Heart left ventricle (tissue), 16 donors: ENCODE results near the gene BICC1. TPM values are rescaled to one million over a fixed set of nuclear protein-coding genes. Genes with fewer than 3 reads are reported as not detected.
"Not testable (repeated sequence)": the region's sequence is repeated elsewhere in the genome, so short reads cannot be mapped to it uniquely, and the experiment has no call there.

Experiments
- ATAC-seq, 4 donors: fragments of 200-7000 bp; cut with Tn5 transposase; one replicate each; pipeline ENCODE4 v1.9.1; 2020 to 2022; ENCODE audit warnings: moderate library complexity in 4 of 4, mild to moderate bottlenecking in 3 of 4, moderate number of reproducible peaks in 1 of 4
- DNase-seq, 5 donors: peaks; one replicate each; pipeline ENCODE4 v3.0.0-alpha.2; 2020
- H3K27ac ChIP-seq, 12 donors: fragments of 200-600 bp; sonication (generic) in 4 of 12; one replicate each; pipeline versions ENCODE4 v1.5.0 to v1.8.0; 2016 to 2022; ENCODE audit warnings: mild to moderate bottlenecking in 2 of 12
- H3K27me3 ChIP-seq, 9 donors: fragments of 200-600 bp; sonication (generic) in 2 of 9; one replicate each; pipeline versions ENCODE4 v1.5.1 to v1.8.0; 2016 to 2022; ENCODE audit warnings: mild to moderate bottlenecking in 3 of 9
- H3K36me3 ChIP-seq, 9 donors: fragments of 200-600 bp; sonication (generic) in 2 of 9; one replicate each; pipeline versions ENCODE4 v1.5.0 to v1.8.0; 2018 to 2022; ENCODE audit warnings: mild to moderate bottlenecking in 2 of 9
- H3K4me1 ChIP-seq, 12 donors: fragments of 200-600 bp; sonication (generic) in 4 of 12; one replicate each; pipeline versions ENCODE4 v1.5.0 to v1.8.0; 2016 to 2022; ENCODE audit warnings: mild to moderate bottlenecking in 3 of 12
- H3K4me3 ChIP-seq, 12 donors: fragments of 200-600 bp; sonication (generic) in 4 of 12; one replicate each; pipeline versions ENCODE4 v1.5.0 to v1.8.0; 2017 to 2022; ENCODE audit warnings: mild to moderate bottlenecking in 9 of 12, moderate library complexity in 4 of 12
- H3K9me3 ChIP-seq, 12 donors: fragments of 200-600 bp; sonication (generic) in 4 of 12; one replicate each; pipeline versions ENCODE4 v1.5.0 to v1.8.0; 2016 to 2022; ENCODE audit warnings: mild to moderate bottlenecking in 1 of 12
- CTCF ChIP-seq, 12 donors: fragments of 200-600 bp; sonication (generic) in 4 of 12; IDR thresholded peaks; one replicate each; pipeline versions ENCODE4 v1.5.0 to v1.8.0; 2018 to 2022; ENCODE audit warnings: antibody characterized with exemption in 12 of 12, mild to moderate bottlenecking in 5 of 12
- POLR2A ChIP-seq, 2 donors: fragments of 450-650 bp; IDR thresholded peaks; one replicate each; pipeline ENCODE4 v1.6.1; 2017; ENCODE audit warnings: antibody characterized with exemption in 2 of 2, mild to moderate bottlenecking in 2 of 2, moderate library complexity in 2 of 2
- WGBS, 4 donors: extraction: QIAGEN DNeasy Blood & Tissue Kit in 2 of 4; methylation state at CpG; one replicate each; pipeline versions ENCODE4 v1.1.5 to v1.1.7; 2013 to 2018; 5-methylcytosine and 5-hydroxymethylcytosine counted together
- intact Hi-C, 10 donors: fragments of 100-400 bp; cut with DNase I; formaldehyde crosslinking; loops; one replicate each; pipeline versions ENCODE4 v1.11.1 to v1.14.2; 2022
- polyA plus RNA-seq, 2 donors: library from polyadenylated mRNA; stranded (reverse); fragments of 200-250 nt; gene quantifications; one replicate each; pipeline ENCODE4 v1.2.3, GENCODE V29; 2013
- total RNA-seq, 9 donors: library from RNA; depleted of rRNA in 2 of 9; stranded (reverse); fragments of >200 nt in 2 of 9; fragmentation: NEBNext Ultra II Directional in 3 of 9; extraction: Animal tissue kit (Norgen Biotek cat#: 25700) in 3 of 9; gene quantifications; one replicate each; pipeline versions ENCODE4 v1.1.0 to v1.2.4, GENCODE V29; 2016 to 2023
- donor health status: ischemic (EF 13 %, LVEDD 7.1; RV severe dilation, severe dysfunction).
- donor health status: healthy with polysubstance abuse.
- donor health status: DM: no; HTN: yes; CAD: no.
- donor health status: DM: no; HTN: no; CAD: no.
- donor health status: ischemic (EF 25% LVEDD 6.9; RV normal size, moderate dysfunction).
- donor health status: ischemic (EF 25% LVEDD 5.7; RV mildly dilated, moderate dysfunction).
- donor health status: healthy.
- donor health status: DM: yes; HTN: yes; CAD: no.
- donor health status: ischemic (EF 35%, LVEDD 5.7; RV mildly dilated, moderate dysfunction).
- donor health status: nonischemic (EF 11% LVEDD 7.7; RV severe dilation, severe dysfunction).
- donor health status: DM: yes; HTN: yes; CAD: no.
- donor health status: PGD.
- donor health status: ischemic (EF 29% LVEDD 5.4; RV normal size, mild dysfunction).
- donor health status: nonischemic (EF 23%, LVEDD 6.1; RV moderate dilation, normal function).

The BICC1 gene
- total and polyA plus RNA-seq, 11 donors: 1.6 to 18.7 (median 4.8) TPM

GRCh38 chr10:58588673-58589265, 76.1 kb downstream of the BICC1 start:
- no peak overlapping the region for H3K4me3 ChIP-seq
- peaks cover 0 to 5% (median 0%) of the 10 kb centered on the region in 9 donors for H3K36me3 ChIP-seq
- DNase-seq (peak in 1 of 5 donors; percentile 24), ATAC-seq (peak in 2 of 4 donors; percentile 32 to 34)
- intact Hi-C loops: loop anchor here in 1 of 10 donors (10.0 kb wide), 1 partner anchor 174 kb away; no protein-coding TSS in a partner anchor
- TF ChIP-seq CTCF (IDR thresholded peaks at IDR 0.05): peak in 7 of 12 donors; percentile 7 to 33 (median 31)
- TF ChIP-seq POLR2A (IDR thresholded peaks at IDR 0.05): no peak
- H3K9me3 ChIP-seq: peaks cover 0 to 2% (median 0%) of the 10 kb centered on the region in 12 donors
- peaks cover 0 to 23% (median 6%) of the 10 kb centered on the region in 12 donors for H3K4me1 ChIP-seq
- H3K27me3 ChIP-seq: no peaks in the 10 kb centered on the region
- 82 to 91% (median 86%) methylated on average over 12 to 14 of the region's 14 CpGs for WGBS, 4 donors
- no peak overlapping the region for H3K27ac ChIP-seq

GRCh38 chr10:58590152-58590840, 77.6 kb downstream of the BICC1 start:
- Histone ChIP-seq H3K9me3 (no peaks in the 10 kb centered on the region), H3K27ac (peak overlapping the region in 5 of 12 donors; percentile 3 to 70 (median 16)), H3K36me3 (peaks cover 0 to 5% (median 0%) of the 10 kb centered on the region in 9 donors), H3K4me1 (peaks cover 0 to 23% (median 6%) of the 10 kb centered on the region in 12 donors), H3K4me3 (no peak overlapping the region), H3K27me3 (no peaks in the 10 kb centered on the region)
- DNase-seq (peak in 4 of 5 donors; percentile 20 to 43 (median 36)), ATAC-seq (peak in 3 of 4 donors; percentile 77 to 93 (median 78))
- 30 to 63% (median 51%) methylated on average over 2 of the region's 2 CpGs for WGBS, 4 donors
- intact Hi-C loops: no loop called here
- no peak for TF ChIP-seq CTCF (IDR thresholded peaks at IDR 0.05)
- TF ChIP-seq POLR2A (IDR thresholded peaks at IDR 0.05): no peak

GRCh38 chr10:58590924-58591323, 78.3 kb downstream of the BICC1 start:
- Histone ChIP-seq H3K4me1 (peaks cover 0 to 23% (median 6%) of the 10 kb centered on the region in 12 donors), H3K27ac (peak overlapping the region in 4 of 12 donors; percentile 11 to 70 (median 18)), H3K36me3 (peaks cover 0 to 5% (median 0%) of the 10 kb centered on the region in 9 donors), H3K9me3 (no peaks in the 10 kb centered on the region), H3K4me3 (no peak overlapping the region), H3K27me3 (no peaks in the 10 kb centered on the region)
- intact Hi-C loops: no loop called here
- DNase-seq (no peak), ATAC-seq (no peak)
- WGBS, 4 donors: 61 to 66% (median 61%) methylated on average over 3 of the region's 3 CpGs
- TF ChIP-seq POLR2A (IDR thresholded peaks at IDR 0.05) (no peak), CTCF (IDR thresholded peaks at IDR 0.05) (no peak)

- Histone ChIP-seq H3K36me3 (peaks cover 0 to 5% (median 0%) of the 10 kb centered on the region in 9 donors), H3K4me3 (no peak overlapping the region), H3K4me1 (peaks cover 0 to 23% (median 6%) of the 10 kb centered on the region in 12 donors), H3K27ac (no peak overlapping the region), H3K27me3 (no peaks in the 10 kb centered on the region), H3K9me3 (peaks cover 0 to 16% (median 3%) of the 10 kb centered on the region in 12 donors)
- WGBS, 4 donors: 39 to 86% (median 53%) methylated on average over 3 of the region's 3 CpGs
- intact Hi-C loops: no loop called here
- no peak for ATAC-seq
- DNase-seq: no peak
- TF ChIP-seq CTCF (IDR thresholded peaks at IDR 0.05): no peak
- no peak for TF ChIP-seq POLR2A (IDR thresholded peaks at IDR 0.05)
Observed at GRCh38 chr10:58593008-58593407, 80.3 kb downstream of the BICC1 start.

- DNase-seq, H3K4me3 ChIP-seq, H3K27me3 ChIP-seq, H3K27ac ChIP-seq, intact Hi-C loops, H3K4me1 ChIP-seq, ATAC-seq, H3K36me3 ChIP-seq: not testable (repeated sequence)
- H3K9me3 ChIP-seq: peaks cover 0 to 25% (median 6%) of the 10 kb centered on the region in 12 donors
Observed at GRCh38 chr10:58597211-58597610, 84.5 kb downstream of the BICC1 start.
